ENCODE results near the gene ABCA6.

GRCh38 chr17:69078864-69079263, 62.8 kb downstream of the ABCA6 start:
- TF ChIP-seq DPF2 (CRISPR knock-in tag; IDR thresholded peaks at IDR 0.05; ENCODE audit: borderline replicate concordance, low read depth) (no peak), ZBTB1 (CRISPR knock-in tag; IDR thresholded peaks at IDR 0.05; ENCODE audit: borderline replicate concordance) (no peak), CEBPB (IDR thresholded peaks at IDR 0.05; ENCODE audit: borderline replicate concordance, low read depth, low read length) (no peak), HMGXB4 (CRISPR knock-in tag; IDR thresholded peaks at IDR 0.05; ENCODE audit: borderline replicate concordance in 1 of 2, low read depth in 1 of 2) (no peak), PBX3 (CRISPR knock-in tag; IDR thresholded peaks at IDR 0.05; ENCODE audit: borderline replicate concordance) (no peak), HNF1A (IDR thresholded peaks at IDR 0.05; ENCODE audit: low read depth) (no peak), HNF1A (CRISPR knock-in tag; IDR thresholded peaks at IDR 0.05; ENCODE audit: borderline replicate concordance) (no peak), PAX8 (CRISPR knock-in tag; IDR thresholded peaks at IDR 0.05; ENCODE audit: borderline replicate concordance) (no peak)

All from HepG2 (cell line).